Middle frontal gyrus (tissue), 1 donor: ENCODE measurements around the gene EIF2B5.
"Not testable (repeated sequence)": the region's sequence is repeated elsewhere in the genome, so short reads cannot be mapped to it uniquely, and the experiment has no call there.

Source experiments
- DNase-seq: peaks from one replicate; pipeline ENCODE4 v3.0.0-alpha.2; 2015; ENCODE audit warnings: low spot score; ENCODE audit errors: extremely low spot score

EIF2B5 gene

GRCh38 chr3:184135149-184135910 is at the start of gene EIF2B5:
Gene EIF2B5 (plus strand): TSS chr3:184135358. CDS start chr3:184135386, 28 bp downstream.
- DNase-seq: peak; percentile 87

- DNase-seq: no peak
Observed at GRCh38 chr3:184085389-184085852, 49.7 kb upstream of the EIF2B5 start.

GRCh38 chr3:184092199-184092598 is 43.0 kb upstream of the EIF2B5 start:
- DNase-seq: no peak

GRCh38 chr3:184096811-184097383 is 38.3 kb upstream of the EIF2B5 start, which contains the start of gene HTR3E:
Gene HTR3E (plus strand): TSS chr3:184097064. CDS start chr3:184097530, 466 bp downstream.
- DNase-seq: no peak

GRCh38 chr3:184097556-184097955 is 37.6 kb upstream of the EIF2B5 start:
- no peak for DNase-seq

GRCh38 chr3:184099806-184100686 is 35.1 kb upstream of the EIF2B5 start:
- DNase-seq: no peak

- DNase-seq: no peak
Observed at GRCh38 chr3:184110316-184110725, 24.8 kb upstream of the EIF2B5 start.

- no peak for DNase-seq
Observed at GRCh38 chr3:184116017-184116416, 19.1 kb upstream of the EIF2B5 start.

- DNase-seq: no peak
Observed at GRCh38 chr3:184117636-184118035, 17.5 kb upstream of the EIF2B5 start.

GRCh38 chr3:184121031-184121430 is 14.1 kb upstream of the EIF2B5 start:
- DNase-seq: not testable (repeated sequence)

- no peak for DNase-seq
Observed at GRCh38 chr3:184126006-184126405, 9.2 kb upstream of the EIF2B5 start.

GRCh38 chr3:184129012-184129411 is 6.1 kb upstream of the EIF2B5 start:
- no peak for DNase-seq

- no peak for DNase-seq
Observed at GRCh38 chr3:184132945-184133344, 2.2 kb upstream of the EIF2B5 start.

- peak; percentile 81 for DNase-seq
Observed at GRCh38 chr3:184133840-184134745, 1.1 kb upstream of the EIF2B5 start.

GRCh38 chr3:184134746-184135148 is 411 bp upstream of the EIF2B5 start:
- no peak for DNase-seq

- no peak for DNase-seq
Observed at GRCh38 chr3:184135911-184136260, 728 bp downstream of the EIF2B5 start.

- DNase-seq: no peak
Observed at GRCh38 chr3:184140436-184140835, 5.3 kb downstream of the EIF2B5 start.

GRCh38 chr3:184142199-184142598 is 7.0 kb downstream of the EIF2B5 start:
- no peak for DNase-seq

GRCh38 chr3:184143327-184143726 is 8.2 kb downstream of the EIF2B5 start:
- DNase-seq: no peak

GRCh38 chr3:184144505-184144904 is 9.3 kb downstream of the EIF2B5 start:
- DNase-seq: no peak

GRCh38 chr3:184145111-184145524 is 10.0 kb downstream of the EIF2B5 start:
- DNase-seq: no peak
